Stimulated activated CD8-positive, alpha-beta memory T cell treated with anti-CD3 and anti-CD28 coated beads, Interleukin-2, amount 100 ng/mL, for 1 hour (primary cell): Measurements from ENCODE around the gene GALNT13.

ENCODE experiments used
- DNase-seq, 2 donors: peaks; one replicate each; pipeline ENCODE4 v3.0.0-alpha.2; 2020; ENCODE audit warnings: low read depth in 2 of 2

The GALNT13 gene

GRCh38 chr2:154125891-154126290 lies 254.2 kb downstream of the GALNT13 start:
- no peak for DNase-seq

DNA sequence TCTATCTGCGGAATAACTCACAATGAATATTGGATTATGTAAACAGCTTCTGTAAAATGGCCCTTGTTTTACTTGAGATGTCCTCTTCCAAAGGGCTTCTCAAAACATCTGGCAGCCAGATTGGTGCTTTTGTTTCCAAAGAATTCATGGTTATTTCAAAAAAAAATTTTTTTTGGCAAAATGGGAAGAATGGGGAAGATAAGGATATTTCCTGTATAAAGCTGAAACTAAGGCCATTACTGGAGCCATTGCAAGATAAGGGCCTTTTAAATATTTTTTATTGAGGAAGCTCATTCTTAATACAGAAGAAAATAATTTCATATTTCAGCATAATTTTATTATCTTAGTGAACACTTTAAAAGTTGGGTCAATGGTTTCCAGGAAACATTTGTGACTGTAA lies 259.1 kb downstream of the GALNT13 start:
- DNase-seq = no peak

GRCh38 chr2:154132827-154133226 lies 261.1 kb downstream of the GALNT13 start:
- no peak for DNase-seq

DNA sequence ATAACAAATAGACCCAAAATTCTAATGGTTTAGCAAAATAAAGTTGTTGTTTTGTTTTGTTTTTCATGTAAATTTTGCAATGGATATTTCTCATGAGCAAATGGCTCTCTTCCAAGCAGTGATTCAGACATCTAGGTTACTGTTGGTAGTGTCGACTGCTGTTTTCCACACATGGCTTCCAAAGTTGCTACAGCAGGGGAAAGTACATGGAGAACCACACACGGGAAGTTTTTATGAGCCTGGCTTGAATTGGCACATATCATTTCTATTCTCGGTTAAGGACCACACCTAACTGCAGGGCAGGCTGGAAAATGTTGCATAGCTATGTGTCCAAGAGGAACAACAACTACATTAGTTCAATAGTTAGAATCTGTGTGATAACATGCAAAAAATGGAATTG lies 262.1 kb downstream of the GALNT13 start:
- DNase-seq = no peak

- no peak for DNase-seq
Measured at GRCh38 chr2:154140249-154141025, 268.7 kb downstream of the GALNT13 start.

GRCh38 chr2:154142480-154142879 lies 270.8 kb downstream of the GALNT13 start:
- no peak for DNase-seq

- no peak for DNase-seq
Measured at GRCh38 chr2:154143105-154143504, 271.4 kb downstream of the GALNT13 start.

- DNase-seq = no peak
Measured at GRCh38 chr2:154158101-154158500, 286.4 kb downstream of the GALNT13 start.

GRCh38 chr2:154161286-154161685 lies 289.6 kb downstream of the GALNT13 start:
- DNase-seq = no peak

DNA sequence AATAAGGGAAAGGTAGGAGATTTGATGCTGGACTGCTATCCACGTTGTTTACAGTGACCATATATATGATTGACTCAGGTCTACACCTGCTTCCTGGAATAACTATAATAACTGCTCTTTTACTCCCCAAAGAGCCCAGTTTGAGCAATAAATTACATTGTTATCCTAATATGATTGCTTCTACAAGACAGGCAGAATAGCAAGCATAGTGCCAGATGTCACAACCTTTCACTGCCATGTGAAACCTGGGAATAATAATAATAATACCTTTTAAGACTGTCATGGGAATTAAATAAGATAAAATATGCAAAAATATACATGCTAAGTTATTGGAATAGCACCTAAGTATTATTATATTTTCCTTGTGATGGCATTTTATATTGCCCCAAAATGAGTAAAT lies 298.7 kb downstream of the GALNT13 start:
- DNase-seq = no peak

DNA sequence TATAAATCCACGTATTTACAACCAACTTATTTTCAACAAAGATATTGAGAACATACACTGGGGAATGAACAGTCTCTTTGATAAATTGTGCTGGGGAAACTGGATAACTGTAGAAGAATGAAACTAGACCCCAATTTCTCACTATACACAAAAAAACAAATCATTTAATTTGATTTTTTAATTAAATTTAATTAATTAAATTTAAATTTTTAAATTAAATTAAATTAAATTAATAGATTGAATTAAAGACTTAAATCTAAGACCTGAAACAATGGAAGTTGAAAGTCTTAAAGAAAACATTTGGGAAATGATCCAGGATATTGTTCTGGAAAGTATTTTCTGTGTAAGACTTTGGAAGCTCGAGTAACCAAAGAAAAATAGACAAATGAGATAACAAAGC lies 301.4 kb downstream of the GALNT13 start:
- DNase-seq = no peak

DNA sequence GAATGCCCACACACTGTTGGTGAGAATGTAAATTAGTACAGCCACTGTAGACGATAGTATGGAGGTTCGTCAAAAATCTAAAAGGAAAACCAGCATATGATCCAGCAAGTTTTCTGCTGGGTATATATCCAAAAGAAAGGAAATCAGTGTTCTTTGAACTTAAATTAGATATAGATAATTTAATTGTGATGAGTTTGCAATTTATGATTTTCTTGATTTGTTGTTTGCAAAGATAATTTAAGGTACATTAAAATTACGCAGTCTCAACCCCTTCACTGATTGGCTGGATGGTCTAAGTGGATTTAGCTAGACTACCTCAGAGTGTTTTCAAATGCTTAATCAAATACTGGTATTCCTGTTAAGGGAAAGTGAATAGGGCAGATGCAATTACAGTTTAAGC lies 302.2 kb downstream of the GALNT13 start:
- DNase-seq = no peak

DNA sequence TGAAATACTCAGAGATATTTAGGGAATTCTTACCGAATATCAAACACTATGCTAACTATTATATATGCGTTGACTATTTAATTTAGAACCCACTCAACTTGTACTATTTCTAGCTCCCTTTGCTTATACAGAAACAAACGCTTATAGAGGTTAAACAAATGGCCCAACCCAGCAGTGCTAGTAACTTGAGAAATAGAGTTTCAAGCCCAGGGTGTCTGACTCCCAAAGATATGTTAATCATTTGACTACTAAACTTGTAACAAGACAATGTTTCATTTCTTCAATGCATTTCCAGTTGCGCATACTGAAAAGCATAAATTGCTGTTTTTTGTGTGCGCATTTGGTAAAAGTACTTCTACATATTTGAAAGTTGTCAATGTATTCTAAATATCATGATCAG lies 310.3 kb downstream of the GALNT13 start:
- DNase-seq = no peak

DNA sequence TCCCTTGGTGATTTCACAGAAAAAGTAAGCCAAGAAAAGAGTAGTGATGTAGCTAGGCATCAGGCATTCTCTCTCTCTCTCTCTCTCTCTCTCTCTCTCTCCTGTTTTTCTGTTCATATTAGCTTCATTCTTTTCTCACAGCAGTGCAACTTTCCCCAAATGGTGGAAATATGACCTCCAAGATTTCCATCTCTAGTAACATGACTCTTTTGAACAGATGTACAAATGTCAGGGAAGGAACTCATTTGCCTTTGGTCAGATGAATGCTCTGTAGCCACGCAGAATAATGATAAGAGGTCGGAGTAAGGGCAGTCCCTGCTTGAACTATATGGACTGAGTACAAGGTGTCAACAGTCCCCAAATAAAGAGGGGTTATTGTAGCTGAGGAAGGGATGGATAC lies 316.2 kb downstream of the GALNT13 start:
- DNase-seq = no peak

DNA sequence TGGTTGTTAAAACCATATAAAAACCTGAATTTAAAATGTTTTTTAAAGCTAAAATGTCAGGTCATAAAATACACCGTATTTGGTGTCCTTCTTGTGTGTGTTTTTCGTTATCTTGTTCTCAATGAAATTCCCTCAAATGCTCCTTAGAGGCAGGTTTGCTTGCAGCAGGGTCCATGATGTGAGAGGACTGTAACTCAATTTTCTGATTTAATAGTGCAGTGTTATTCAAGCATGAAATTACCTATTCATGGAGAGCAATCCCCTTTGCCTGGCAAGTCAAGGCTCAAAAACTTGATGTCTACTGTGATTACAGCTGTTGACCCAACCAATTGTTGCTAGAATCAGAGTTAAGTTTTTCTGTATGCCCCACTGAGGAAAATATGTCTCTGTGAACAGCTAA lies 318.2 kb downstream of the GALNT13 start:
- no peak for DNase-seq

DNA sequence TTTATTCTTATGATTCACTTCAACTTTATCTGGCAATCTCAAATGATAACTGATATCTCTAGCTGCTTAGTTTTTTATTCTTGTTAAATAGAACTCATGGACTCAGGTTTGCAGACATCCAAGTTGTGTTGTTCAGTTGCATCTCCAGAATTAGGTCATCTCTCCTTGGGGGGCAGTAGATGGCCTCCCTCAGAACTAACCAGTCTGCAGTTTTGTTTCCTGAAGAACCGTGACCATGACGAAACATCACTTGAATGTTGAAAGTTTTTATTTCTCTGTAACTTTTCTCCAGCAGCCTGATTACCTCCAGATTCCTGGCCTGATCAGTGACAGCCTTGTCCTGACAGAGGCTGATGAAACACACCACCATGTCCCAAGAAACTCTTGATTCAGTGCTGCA lies 321.5 kb downstream of the GALNT13 start:
- no peak for DNase-seq

DNA sequence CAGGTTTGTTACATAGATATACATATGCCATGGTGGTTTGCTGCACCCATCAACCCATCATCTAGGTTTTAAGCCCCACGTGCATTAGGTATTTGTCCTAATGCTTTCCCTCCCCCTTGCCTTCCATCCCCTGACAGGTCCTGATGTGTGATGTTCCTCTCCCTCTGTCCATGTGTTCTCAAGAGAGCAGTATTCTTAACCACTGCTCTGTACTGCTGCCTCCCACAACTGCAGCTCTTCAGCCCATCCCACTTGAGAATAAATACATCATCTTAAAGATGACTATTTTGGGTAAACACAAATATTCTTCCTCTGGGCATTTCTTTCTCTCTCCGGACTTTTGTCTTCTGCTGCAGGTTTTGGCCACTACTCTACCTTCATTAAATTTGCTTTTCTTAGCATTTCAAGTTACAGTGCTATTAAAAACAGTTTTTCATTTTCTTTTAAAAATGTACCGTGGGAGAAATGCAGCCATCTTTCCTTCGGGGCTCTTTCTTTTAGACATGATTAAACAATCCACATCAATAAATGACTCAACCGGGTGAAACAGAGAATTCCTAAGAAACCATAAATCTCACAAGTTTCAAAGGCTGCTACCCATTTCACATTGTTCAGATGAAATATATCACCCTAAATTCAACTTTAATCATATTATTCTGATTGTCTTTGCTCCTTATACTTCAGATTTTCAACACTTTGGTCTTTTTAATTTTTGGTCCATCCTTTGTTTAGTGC lies 323.4 kb downstream of the GALNT13 start:
- no peak for DNase-seq

DNA sequence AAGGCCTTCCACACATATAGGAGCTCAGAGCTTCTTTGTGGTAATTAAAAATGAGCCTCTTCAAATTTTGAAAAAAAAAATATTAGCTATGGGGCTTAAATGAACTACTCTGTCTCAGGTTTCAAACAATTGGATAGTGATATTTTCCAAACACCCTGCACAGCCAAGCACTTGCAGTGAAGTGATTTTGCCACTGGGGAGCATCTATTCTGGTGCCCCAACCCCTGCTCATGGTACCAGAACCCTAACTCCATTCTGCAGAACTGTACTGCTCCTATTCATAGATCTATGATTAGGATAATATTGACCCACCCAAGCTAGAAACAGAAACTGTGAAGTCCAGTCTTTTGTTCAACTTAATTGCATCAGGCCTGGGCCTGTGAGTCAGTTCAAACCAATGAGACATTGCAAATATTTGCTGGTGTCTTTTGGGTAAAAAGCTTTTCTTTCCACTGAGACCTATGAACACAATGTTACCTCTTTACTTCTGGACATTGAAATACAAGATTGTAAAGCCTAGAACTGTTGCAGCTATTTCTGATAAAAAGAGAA lies 324.0 kb downstream of the GALNT13 start:
- DNase-seq = no peak

GRCh38 chr2:154198866-154199265 lies 327.1 kb downstream of the GALNT13 start:
- DNase-seq = no peak

DNA sequence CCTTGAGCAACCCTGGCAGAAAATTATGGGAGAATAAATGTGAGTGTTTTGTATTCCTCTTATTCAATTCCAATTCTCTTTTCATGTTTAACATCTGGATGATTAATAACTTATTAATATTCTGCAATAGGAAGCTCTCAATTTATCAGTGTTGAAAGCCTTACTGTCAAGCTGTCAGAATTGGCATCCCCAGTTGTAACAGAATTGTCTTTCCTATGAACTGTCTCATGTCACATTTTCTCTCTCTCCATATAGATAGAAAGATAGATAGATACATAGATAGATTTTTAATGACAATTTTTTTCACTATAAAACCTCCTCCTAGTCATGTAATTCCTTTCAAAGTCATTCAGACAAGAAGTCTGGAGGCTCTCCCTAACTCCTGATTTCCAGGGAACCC lies 331.5 kb downstream of the GALNT13 start:
- no peak for DNase-seq

DNA sequence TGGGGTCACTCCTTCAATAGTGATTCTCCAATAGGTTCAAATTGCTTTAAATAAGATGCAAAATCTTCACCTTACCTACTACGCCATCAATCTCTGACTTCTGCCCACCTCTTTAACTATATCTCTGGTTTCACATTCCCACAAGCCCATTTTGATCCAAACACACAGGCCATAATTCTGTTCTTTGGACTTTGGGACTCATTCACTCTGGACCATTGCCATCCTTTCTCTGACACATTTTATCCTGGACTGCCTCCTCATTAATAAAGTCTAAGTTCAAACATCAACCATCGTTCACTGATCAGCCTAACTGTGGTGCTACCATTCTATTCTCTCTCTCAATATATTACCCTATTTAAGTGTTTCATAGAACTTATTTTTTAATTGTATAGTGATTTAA lies 332.2 kb downstream of the GALNT13 start:
- no peak for DNase-seq

DNA sequence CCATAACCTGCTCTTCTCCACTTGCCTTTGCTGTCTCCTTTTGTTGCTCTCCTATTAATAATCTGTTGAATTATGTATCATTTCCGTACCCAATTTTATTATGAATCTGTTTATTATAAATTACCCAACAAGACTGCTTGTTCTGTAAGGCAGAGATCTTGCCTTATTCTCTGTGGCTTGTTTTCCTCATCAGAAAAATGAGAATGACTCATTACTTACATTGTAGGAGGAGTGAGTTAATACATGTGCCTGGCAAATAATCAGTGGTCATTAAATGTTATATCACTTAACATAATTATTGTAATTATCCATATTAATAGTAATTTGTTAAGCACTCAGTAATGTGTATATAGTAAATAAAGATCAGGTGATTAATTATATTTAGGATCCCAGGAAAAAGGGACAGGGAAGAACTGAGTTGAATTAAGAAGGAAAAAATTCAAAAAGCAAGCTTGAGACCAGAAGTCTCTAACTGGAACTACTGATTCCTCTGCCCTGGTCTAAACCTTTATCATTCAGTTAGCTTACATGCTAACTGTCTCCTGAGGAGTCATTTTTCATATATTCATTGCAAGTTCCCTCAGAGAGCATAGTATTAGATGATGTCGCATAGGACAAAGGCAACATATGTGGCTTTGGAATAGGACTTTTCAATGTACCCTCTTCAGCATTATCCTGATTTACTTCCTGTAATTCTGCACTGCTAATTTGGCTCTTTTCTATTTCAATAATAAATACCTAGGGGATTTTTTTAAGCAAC lies 335.7 kb downstream of the GALNT13 start:
- DNase-seq = no peak
